ENCODE measurements around the gene PGAP6. TPM values are rescaled to one million over a fixed set of nuclear protein-coding genes. Genes with fewer than 3 reads are reported as not detected.

PGAP6 gene
- total RNA-seq, 1 donor from 2014 or later = 56.0 TPM

- no peaks in the 10 kb centered on the region for H3K27me3 Mint-ChIP-seq
- TF ChIP-seq CTCF (conservative IDR thresholded peaks at IDR 0.05) = no peak
- H3K4me1 Mint-ChIP-seq (ENCODE audit: unreplicated experiment) = no peaks in the 10 kb centered on the region
- H3K36me3 Mint-ChIP-seq = no peaks in the 10 kb centered on the region
- H3K4me3 Mint-ChIP-seq = no peak overlapping the region
- DNase-seq (ENCODE audit: extremely low spot score, unreplicated experiment) = no peak
- no peaks in the 10 kb centered on the region for H3K9me3 Mint-ChIP-seq
- no peak overlapping the region for H3K27ac Mint-ChIP-seq
These were observed 25.0 kb downstream of the PGAP6 start for GRCh38 chr16:356741-357140.

GRCh38 chr16:354971-355461, 26.8 kb downstream of the PGAP6 start:
- peaks cover 6% of the 10 kb centered on the region for H3K4me1 Mint-ChIP-seq (ENCODE audit: unreplicated experiment)
- DNase-seq (ENCODE audit: extremely low spot score, unreplicated experiment) = no peak
- no peak overlapping the region for H3K4me3 Mint-ChIP-seq
- no peak for TF ChIP-seq CTCF (conservative IDR thresholded peaks at IDR 0.05)
- no peaks in the 10 kb centered on the region for H3K9me3 Mint-ChIP-seq
- H3K27me3 Mint-ChIP-seq = no peaks in the 10 kb centered on the region
- H3K36me3 Mint-ChIP-seq = peaks cover 6% of the 10 kb centered on the region
- H3K27ac Mint-ChIP-seq = no peak overlapping the region

DNA sequence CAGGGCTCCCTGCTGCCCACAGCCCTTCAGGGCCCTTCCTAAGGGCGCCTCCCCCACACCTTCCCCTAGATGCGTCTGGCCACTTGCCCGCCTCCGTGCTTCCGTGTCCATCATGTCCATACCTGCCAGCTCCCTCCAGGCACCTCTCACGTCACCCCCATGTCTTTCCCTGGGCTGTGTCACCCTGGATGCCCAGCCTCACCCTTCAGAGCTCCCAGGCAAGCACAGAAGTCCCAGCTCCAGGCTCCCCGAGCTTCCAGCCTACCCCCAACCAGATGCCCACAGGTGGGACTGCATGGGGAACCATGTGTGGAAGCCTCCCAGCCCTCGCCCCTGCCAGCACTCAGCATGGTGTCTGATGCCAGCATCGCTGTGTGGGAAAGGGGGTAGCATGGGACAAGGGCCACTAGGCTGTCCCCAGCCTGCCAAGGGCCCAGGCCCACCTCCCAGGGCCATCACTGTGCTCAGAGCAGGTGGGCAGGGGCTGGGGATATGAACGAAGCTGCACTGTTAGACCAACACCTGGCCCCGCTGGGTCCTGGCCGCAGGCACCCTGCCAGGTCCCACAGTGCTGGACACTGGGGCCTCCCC, 27.4 kb downstream of the PGAP6 start:
- H3K4me1 Mint-ChIP-seq (ENCODE audit: unreplicated experiment) = peaks cover 6% of the 10 kb centered on the region
- no peak overlapping the region for H3K27ac Mint-ChIP-seq
- H3K9me3 Mint-ChIP-seq = no peaks in the 10 kb centered on the region
- H3K36me3 Mint-ChIP-seq = peaks cover 6% of the 10 kb centered on the region
- peak overlapping the region; percentile 57 for H3K4me3 Mint-ChIP-seq
- no peaks in the 10 kb centered on the region for H3K27me3 Mint-ChIP-seq
- no peak for DNase-seq (ENCODE audit: extremely low spot score, unreplicated experiment)
- no peak for TF ChIP-seq CTCF (conservative IDR thresholded peaks at IDR 0.05)

DNA sequence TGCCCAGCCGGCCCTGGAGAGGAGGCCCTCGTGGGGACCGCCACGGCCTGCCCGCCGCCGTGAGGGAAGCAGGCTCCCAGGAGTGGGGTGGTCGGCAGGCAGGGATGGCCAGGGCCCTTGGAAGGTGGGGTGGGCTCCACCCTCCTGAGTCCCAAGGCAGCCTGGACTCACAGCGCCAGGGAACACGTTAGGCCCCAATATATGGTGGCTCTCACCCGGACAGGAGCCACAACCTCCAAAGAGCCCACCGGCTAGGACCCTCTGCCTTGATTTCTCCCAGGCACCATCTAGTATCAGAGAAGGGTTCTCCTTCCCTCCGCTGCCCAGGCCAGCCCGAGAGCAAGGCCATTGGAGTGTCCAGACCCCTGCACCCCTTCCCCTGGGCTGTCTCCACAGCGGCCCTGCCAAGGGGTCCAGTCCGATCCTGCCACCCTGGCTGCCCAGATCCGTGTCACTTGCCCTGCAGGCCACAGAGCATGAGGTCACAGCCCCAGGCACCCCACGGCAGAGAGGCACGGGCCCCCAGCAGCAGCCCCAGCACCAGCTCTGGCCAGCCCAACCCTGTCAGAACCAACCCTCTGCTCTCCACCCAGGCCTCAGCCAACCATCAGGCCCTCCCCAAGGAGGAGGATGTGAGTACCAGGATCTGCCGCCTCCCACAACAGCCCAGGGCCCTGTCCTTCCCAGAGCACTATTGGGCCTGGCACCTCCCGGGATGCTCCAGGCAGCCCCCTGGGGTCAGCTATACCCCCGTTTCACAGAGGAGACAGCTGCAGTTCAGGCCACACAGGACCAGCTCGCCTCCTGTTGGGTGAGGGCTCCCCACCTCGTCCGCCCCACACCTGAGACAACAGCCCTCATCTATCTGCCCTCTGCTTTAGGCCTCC, 28.1 kb downstream of the PGAP6 start:
- Mint-ChIP-seq H3K9me3 (no peaks in the 10 kb centered on the region), H3K4me3 (peak overlapping the region; percentile 57), H3K27ac (no peak overlapping the region), H3K4me1 (ENCODE audit: unreplicated experiment) (peaks cover 6% of the 10 kb centered on the region), H3K36me3 (peaks cover 6% of the 10 kb centered on the region), H3K27me3 (no peaks in the 10 kb centered on the region)
- DNase-seq (ENCODE audit: extremely low spot score, unreplicated experiment) = no peak
- no peak for TF ChIP-seq CTCF (conservative IDR thresholded peaks at IDR 0.05)

- Mint-ChIP-seq H3K27me3 (no peaks in the 10 kb centered on the region), H3K4me1 (ENCODE audit: unreplicated experiment) (peaks cover 6% of the 10 kb centered on the region), H3K4me3 (peak within 1 kb of the TSS; percentile 92), H3K9me3 (no peaks in the 10 kb centered on the region), H3K27ac (peak within 1 kb of the TSS; percentile 80), H3K36me3 (peaks cover 6% of the 10 kb centered on the region)
- TF ChIP-seq CTCF (conservative IDR thresholded peaks at IDR 0.05) = peak; percentile 74
- DNase-seq (ENCODE audit: extremely low spot score, unreplicated experiment) = peak; percentile 100
These were observed 29.0 kb downstream of the PGAP6 start, which contains the start of gene AXIN1 for GRCh38 chr16:352547-353403. AXIN1 (minus strand) TSS chr16:352723; CDS start chr16:347025, 5,698 bp downstream.
